Peyer's patch (tissue), 4 donors: ENCODE results near the gene YTHDF1. TPM values are rescaled to one million over a fixed set of nuclear protein-coding genes. Genes with fewer than 3 reads are reported as not detected.

ENCODE experiments used
- DNase-seq, 3 donors: peaks; one replicate each; pipeline ENCODE4 v3.0.0-alpha.2; 2017 to 2019
- H3K27ac ChIP-seq, 4 donors: fragments of 200-600 bp; sonication (generic); one replicate each; pipeline ENCODE4 v1.5.1; 2016 to 2019
- H3K27me3 ChIP-seq, 2 donors: fragments of 200-600 bp; sonication (generic); one replicate each; pipeline ENCODE4 v1.5.1; 2019
- H3K36me3 ChIP-seq, 3 donors: fragments of 200-600 bp; sonication (generic); one replicate each; pipeline ENCODE4 v1.5.1; 2016 to 2019
- H3K4me1 ChIP-seq, 4 donors: fragments of 200-600 bp; sonication (generic); one replicate each; pipeline ENCODE4 v1.5.1; 2016 to 2019
- H3K4me3 ChIP-seq, 4 donors: fragments of 200-600 bp; sonication (generic); 1 replicate in 3 of 4; 2 replicates in 1 of 4; pipeline ENCODE4 v1.5.1; 2016 to 2019; ENCODE audit warnings: mild to moderate bottlenecking in 1 of 4
- H3K9me3 ChIP-seq, 4 donors: fragments of 200-600 bp; sonication (generic); one replicate each; pipeline ENCODE4 v1.5.1; 2016 to 2019; ENCODE audit warnings: mild to moderate bottlenecking in 1 of 4
- POLR2A ChIP-seq, 2 donors: fragments of 450-650 bp; IDR thresholded peaks; one replicate each; pipeline ENCODE4 v1.5.1; 2017; ENCODE audit warnings: antibody characterized with exemption in 2 of 2, mild to moderate bottlenecking in 2 of 2, moderate library complexity in 2 of 2
- small RNA-seq, 2 donors: library from RNA; depleted of rRNA; stranded (forward); fragments of <200 nt; gene quantifications; one replicate each; pipeline ENCODE3, GENCODE V24; 2016
- total RNA-seq, 4 donors: library from RNA; depleted of rRNA; stranded (reverse); fragments of >200 nt; gene quantifications; one replicate each; pipeline ENCODE4 v1.1.0, GENCODE V29; 2016
- TF ChIP-seq, protein P1 (sequence below), 6 experiments: fragments of 450-650 bp in 4 of 6; fragments of 200-600 bp in 2 of 6; sonication (generic) in 1 of 6; IDR thresholded peaks; one replicate each; pipeline ENCODE4 v1.5.1; 2017 to 2019; ENCODE audit warnings: antibody characterized with exemption in 6 of 6, mild to moderate bottlenecking in 3 of 6, moderate library complexity in 1 of 6

YTHDF1 gene
- total RNA-seq, 4 donors from 2014 or later: 25.7 to 30.5 (median 28.3) TPM

DNA sequence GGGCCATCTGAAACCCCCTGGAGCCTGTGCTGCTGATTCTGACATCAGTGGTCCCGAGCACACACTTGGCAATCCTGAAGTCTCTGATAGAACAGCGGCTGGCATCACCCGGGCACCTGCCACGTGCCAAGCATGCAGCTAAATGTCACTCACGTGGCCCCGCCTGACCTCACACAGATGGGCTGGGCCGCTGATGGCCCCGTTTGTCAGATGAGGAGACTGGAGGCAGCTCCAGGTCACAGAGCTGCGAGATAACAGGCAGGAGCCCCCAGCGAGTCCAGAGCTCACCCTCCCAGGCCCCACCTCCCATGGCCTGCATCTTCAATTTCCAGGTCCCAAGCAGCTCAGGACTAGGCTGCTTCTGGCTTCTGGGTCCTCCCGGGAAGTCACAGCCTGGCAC is 67.2 kb downstream of the YTHDF1 start:
- DNase-seq: no peak
- Histone ChIP-seq H3K27me3 (peaks cover 0 to 6% of the 10 kb centered on the region in 2 donors), H3K4me1 (no peaks in the 10 kb centered on the region)

DNA sequence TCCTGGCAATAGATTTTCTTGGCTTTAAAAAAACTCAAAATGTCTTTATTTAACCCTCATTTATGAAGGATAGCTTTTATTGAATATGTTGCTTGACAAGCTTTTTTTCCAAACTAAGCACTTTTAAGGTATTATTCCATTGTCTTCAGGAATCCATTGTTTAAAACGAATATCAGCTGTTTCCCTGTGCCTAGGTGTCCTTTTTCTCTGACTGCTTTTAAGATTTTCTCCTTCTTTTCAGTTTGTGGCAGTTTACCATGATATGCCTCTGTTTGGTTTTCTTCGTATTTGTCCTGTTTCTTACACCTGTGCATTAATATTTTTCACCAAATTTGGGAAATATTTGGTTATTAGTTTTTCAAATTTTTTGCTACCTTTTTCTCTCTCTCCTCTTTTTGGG is 68.4 kb downstream of the YTHDF1 start:
- no peak for DNase-seq
- no peaks in the 10 kb centered on the region for H3K4me1 ChIP-seq
- H3K27ac ChIP-seq: no peak overlapping the region
- no peaks in the 10 kb centered on the region for H3K9me3 ChIP-seq
- peaks cover 0 to 6% of the 10 kb centered on the region in 2 donors for H3K27me3 ChIP-seq
- no peak overlapping the region for H3K4me3 ChIP-seq
- TF ChIP-seq POLR2A (IDR thresholded peaks at IDR 0.05): no peak
- no peaks in the 10 kb centered on the region for H3K36me3 ChIP-seq

More for the DNA sequence above, 67.2 kb downstream of the YTHDF1 start:
- Histone ChIP-seq H3K36me3 (no peaks in the 10 kb centered on the region), H3K9me3 (no peaks in the 10 kb centered on the region), H3K4me3 (no peak overlapping the region), H3K27ac (no peak overlapping the region)
- TF ChIP-seq, protein P1, sequence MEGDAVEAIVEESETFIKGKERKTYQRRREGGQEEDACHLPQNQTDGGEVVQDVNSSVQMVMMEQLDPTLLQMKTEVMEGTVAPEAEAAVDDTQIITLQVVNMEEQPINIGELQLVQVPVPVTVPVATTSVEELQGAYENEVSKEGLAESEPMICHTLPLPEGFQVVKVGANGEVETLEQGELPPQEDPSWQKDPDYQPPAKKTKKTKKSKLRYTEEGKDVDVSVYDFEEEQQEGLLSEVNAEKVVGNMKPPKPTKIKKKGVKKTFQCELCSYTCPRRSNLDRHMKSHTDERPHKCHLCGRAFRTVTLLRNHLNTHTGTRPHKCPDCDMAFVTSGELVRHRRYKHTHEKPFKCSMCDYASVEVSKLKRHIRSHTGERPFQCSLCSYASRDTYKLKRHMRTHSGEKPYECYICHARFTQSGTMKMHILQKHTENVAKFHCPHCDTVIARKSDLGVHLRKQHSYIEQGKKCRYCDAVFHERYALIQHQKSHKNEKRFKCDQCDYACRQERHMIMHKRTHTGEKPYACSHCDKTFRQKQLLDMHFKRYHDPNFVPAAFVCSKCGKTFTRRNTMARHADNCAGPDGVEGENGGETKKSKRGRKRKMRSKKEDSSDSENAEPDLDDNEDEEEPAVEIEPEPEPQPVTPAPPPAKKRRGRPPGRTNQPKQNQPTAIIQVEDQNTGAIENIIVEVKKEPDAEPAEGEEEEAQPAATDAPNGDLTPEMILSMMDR (IDR thresholded peaks at IDR 0.05): no peak
- no peak for TF ChIP-seq POLR2A (IDR thresholded peaks at IDR 0.05)

Small RNAs within 50 kb of the gene (small RNA-seq; reads per million reads assigned to genes)
- gene MIR124-3 (0 reads per million in 2 donors), gene MIR3196 (0 reads per million in 2 donors)

Other genes starting within 250 kb of the YTHDF1 start
- not detected for gene BHLHE23, start 209.2 kb downstream of the YTHDF1 start, total RNA-seq
- not detected for gene BIRC7, start 19.8 kb upstream of the YTHDF1 start, total RNA-seq
- gene NKAIN4, start 38.3 kb upstream of the YTHDF1 start, total RNA-seq: not detected
- 100 to 1,000 TPM in 1 of 4 donors, 10 to 100 TPM in 3; 66.6 to 149 (median 89.8) TPM for gene ARFGAP1, start 56.7 kb upstream of the YTHDF1 start, total RNA-seq
- gene COL20A1, start 77.1 kb upstream of the YTHDF1 start, total RNA-seq: not detected
- gene CHRNA4, start 145.2 kb upstream of the YTHDF1 start, total RNA-seq: not detected